ENCODE measurements around the gene UVSSA. TPM values are rescaled to one million over a fixed set of nuclear protein-coding genes. Genes with fewer than 3 reads are reported as not detected.

UVSSA gene
- total and polyA plus RNA-seq, 9 of the 15 experiments (the other 6 are each of a cell fraction or from before 2014, with no cell fraction given) = 0.21 to 14.6 (median 3.3) TPM

DNA sequence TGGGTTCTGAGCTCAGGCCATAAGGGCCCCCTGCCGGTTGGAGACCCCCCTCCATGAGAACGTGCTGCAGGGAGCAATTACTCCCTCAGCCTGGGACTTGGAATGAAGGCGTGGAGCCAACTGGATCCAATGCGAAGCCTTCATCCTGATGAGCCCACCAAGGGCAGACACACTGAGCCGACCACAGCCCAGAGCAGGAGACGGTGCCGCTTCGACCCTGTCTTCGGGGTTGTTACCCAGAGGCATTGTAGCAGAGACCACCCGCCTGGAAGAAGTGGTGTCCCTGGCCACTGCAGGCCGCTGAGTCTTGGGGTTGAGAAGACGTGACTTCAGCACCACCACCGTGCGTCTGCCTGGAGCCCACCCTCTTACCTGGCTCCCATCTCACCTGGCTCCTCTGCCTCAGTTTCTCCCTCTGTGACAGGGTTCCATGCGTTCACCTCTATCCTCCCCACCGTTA is 66.2 kb downstream of the UVSSA start:
- H2AFZ ChIP-seq (ENCODE audit: low read depth, low read length) = no peak overlapping the region
- no peaks in the 10 kb centered on the region; the same call in 1 of the 2 replicates for H4K20me1 ChIP-seq (replicated peaks; ENCODE audit: control insufficient read depth, insufficient read depth, low read length)
- ATAC-seq (no peak), DNase-seq (ENCODE audit: extremely low read depth in 1 of 4, low spot score in 3 of 4) (peak in 1 of 4 experiments; percentile 6), FAIRE-seq (no peak)
- BruUV-seq (replicated peaks) = no TSS peak
- in situ Hi-C loops (cut with MboI) (loop anchor here (5.0 kb wide), 1 partner anchor 49 kb away; no protein-coding TSS in a partner anchor), intact Hi-C loops (cut with micrococcal nuclease) (no loop called here)
- CTCF ChIA-PET (ENCODE audit: low intra/inter-chr PET ratio) = no interaction called here
- H3K79me2 ChIP-seq (ENCODE audit: control insufficient read depth, insufficient read depth, low read length) = no peaks in the 10 kb centered on the region
- H3K36me3 ChIP-seq (ENCODE audit: control insufficient read depth, insufficient read depth, low read length) = no peaks in the 10 kb centered on the region
- POLR2A ChIA-PET = no interaction called here
- peaks cover 6 to 48% of the 10 kb centered on the region in 2 experiments; a peak in 4 of 5 replicates for H3K4me1 ChIP-seq (replicated peaks in 1 of 2; ENCODE audit: control insufficient read depth in 2 of 2, insufficient read depth in 2 of 2, low read length in 2 of 2)
- no peak overlapping the region for H3K27ac ChIP-seq (ENCODE audit: extremely low read depth, low read depth, low read length)
- no peak overlapping the region for H3K9ac ChIP-seq (ENCODE audit: insufficient read depth in 1 of 2, low read depth in 2 of 2, low read length in 2 of 2)
- peaks cover 2% of the 10 kb centered on the region for H3K9me1 ChIP-seq (ENCODE audit: control insufficient read depth, insufficient read depth, low read length)
- no peaks in the 10 kb centered on the region; the same call in 1 of the 2 replicates for H3K9me3 ChIP-seq (replicated peaks; ENCODE audit: control insufficient read depth, insufficient read depth, low read depth, low read length)
- H3K4me3 ChIP-seq = no peak overlapping the region
- H3K4me2 ChIP-seq (ENCODE audit: insufficient read depth, low read length) = no peak overlapping the region
- H3K27me3 ChIP-seq (ENCODE audit: control insufficient read depth in 2 of 2, insufficient read depth in 2 of 2, low read length in 2 of 2) = peaks cover 0 to 16% of the 10 kb centered on the region in 2 experiments; a peak in 3 of 5 replicates
- WGBS (ENCODE audit: insufficient coverage, low coverage, missing lambda C conversion rate) = 55% methylated on average over 16 of the region's 16 CpGs
- TF ChIP-seq, protein P1, sequence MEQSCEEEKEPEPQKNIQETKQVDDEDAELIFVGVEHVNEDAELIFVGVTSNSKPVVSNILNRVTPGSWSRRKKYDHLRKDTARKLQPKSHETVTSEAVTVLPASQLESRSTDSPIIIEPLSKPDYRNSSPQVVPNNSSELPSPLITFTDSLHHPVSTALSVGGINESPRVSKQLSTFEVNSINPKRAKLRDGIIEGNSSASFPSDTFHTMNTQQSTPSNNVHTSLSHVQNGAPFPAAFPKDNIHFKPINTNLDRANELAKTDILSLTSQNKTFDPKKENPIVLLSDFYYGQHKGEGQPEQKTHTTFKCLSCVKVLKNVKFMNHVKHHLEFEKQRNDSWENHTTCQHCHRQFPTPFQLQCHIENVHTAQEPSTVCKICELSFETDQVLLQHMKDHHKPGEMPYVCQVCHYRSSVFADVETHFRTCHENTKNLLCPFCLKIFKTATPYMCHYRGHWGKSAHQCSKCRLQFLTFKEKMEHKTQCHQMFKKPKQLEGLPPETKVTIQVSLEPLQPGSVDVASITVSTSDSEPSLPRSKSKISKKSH (CRISPR knock-in tag; IDR thresholded peaks at IDR 0.05) = no peak
- TF ChIP-seq, protein P2, sequence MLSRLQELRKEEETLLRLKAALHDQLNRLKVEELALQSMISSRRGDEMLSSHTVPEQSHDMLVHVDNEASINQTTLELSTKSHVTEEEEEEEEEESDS (CRISPR knock-in tag; IDR thresholded peaks at IDR 0.05) = no peak
- no peak for TF ChIP-seq NR2C1 (IDR thresholded peaks at IDR 0.05)
- TF ChIP-seq NR2C1 (tag; IDR thresholded peaks at IDR 0.05) = no peak
- TF ChIP-seq ATF1 (CRISPR knock-in tag; IDR thresholded peaks at IDR 0.05) = no peak
- no peak for TF ChIP-seq ATF1 (tag; IDR thresholded peaks at IDR 0.05)
- no peak for TF ChIP-seq ZNF134 (CRISPR knock-in tag; conservative IDR thresholded peaks at IDR 0.05)
- no peak for TF ChIP-seq HMGN3 (IDR thresholded peaks at IDR 0.05; ENCODE audit: borderline replicate concordance, extremely low read depth, insufficient read length, low read depth, low read length)
- TF ChIP-seq, protein P3, sequence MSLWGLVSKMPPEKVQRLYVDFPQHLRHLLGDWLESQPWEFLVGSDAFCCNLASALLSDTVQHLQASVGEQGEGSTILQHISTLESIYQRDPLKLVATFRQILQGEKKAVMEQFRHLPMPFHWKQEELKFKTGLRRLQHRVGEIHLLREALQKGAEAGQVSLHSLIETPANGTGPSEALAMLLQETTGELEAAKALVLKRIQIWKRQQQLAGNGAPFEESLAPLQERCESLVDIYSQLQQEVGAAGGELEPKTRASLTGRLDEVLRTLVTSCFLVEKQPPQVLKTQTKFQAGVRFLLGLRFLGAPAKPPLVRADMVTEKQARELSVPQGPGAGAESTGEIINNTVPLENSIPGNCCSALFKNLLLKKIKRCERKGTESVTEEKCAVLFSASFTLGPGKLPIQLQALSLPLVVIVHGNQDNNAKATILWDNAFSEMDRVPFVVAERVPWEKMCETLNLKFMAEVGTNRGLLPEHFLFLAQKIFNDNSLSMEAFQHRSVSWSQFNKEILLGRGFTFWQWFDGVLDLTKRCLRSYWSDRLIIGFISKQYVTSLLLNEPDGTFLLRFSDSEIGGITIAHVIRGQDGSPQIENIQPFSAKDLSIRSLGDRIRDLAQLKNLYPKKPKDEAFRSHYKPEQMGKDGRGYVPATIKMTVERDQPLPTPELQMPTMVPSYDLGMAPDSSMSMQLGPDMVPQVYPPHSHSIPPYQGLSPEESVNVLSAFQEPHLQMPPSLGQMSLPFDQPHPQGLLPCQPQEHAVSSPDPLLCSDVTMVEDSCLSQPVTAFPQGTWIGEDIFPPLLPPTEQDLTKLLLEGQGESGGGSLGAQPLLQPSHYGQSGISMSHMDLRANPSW (CRISPR knock-in tag; IDR thresholded peaks at IDR 0.05) = no peak
- TF ChIP-seq SIX5 (IDR thresholded peaks at IDR 0.05; ENCODE audit: borderline replicate concordance in 1 of 2, insufficient read depth in 1 of 2, low read depth in 1 of 2, low read length in 2 of 2) = no peak
- TF ChIP-seq ESRRB (CRISPR knock-in tag; IDR thresholded peaks at IDR 0.05; ENCODE audit: borderline replicate concordance) = no peak
- TF ChIP-seq EHMT2 (IDR thresholded peaks at IDR 0.05) = no peak
- no peak for TF ChIP-seq POLR2AphosphoS5 (IDR thresholded peaks at IDR 0.05; ENCODE audit: control insufficient read depth, insufficient read depth, low read depth, low read length)
- no peak for TF ChIP-seq PRPF4 (IDR thresholded peaks at IDR 0.05; ENCODE audit: insufficient read depth, low read depth, low read length, poor library complexity, severe bottlenecking)
- no peak for TF ChIP-seq SAFB (IDR thresholded peaks at IDR 0.05; ENCODE audit: borderline replicate concordance, low read depth, low read length)
- TF ChIP-seq, protein P4, sequence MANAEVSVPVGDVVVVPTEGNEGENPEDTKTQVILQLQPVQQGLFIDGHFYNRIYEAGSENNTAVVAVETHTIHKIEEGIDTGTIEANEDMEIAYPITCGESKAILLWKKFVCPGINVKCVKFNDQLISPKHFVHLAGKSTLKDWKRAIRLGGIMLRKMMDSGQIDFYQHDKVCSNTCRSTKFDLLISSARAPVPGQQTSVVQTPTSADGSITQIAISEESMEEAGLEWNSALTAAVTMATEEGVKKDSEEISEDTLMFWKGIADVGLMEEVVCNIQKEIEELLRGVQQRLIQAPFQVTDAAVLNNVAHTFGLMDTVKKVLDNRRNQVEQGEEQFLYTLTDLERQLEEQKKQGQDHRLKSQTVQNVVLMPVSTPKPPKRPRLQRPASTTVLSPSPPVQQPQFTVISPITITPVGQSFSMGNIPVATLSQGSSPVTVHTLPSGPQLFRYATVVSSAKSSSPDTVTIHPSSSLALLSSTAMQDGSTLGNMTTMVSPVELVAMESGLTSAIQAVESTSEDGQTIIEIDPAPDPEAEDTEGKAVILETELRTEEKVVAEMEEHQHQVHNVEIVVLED (CRISPR knock-in tag; IDR thresholded peaks at IDR 0.05) = no peak
- TF ChIP-seq HNRNPK (IDR thresholded peaks at IDR 0.05; ENCODE audit: low read depth, low read length, poor library complexity, severe bottlenecking) = no peak

Data from K562 (cell line).